ENCODE data around the gene TAOK3. TPM values are rescaled to one million over a fixed set of nuclear protein-coding genes. Genes with fewer than 3 reads are reported as not detected.

TAOK3 gene
- total and polyA plus RNA-seq, 2 of the 4 experiments (the other 2 are of a cell fraction) = 26.3 to 54.5 TPM

GRCh38 chr12:118299791-118300460 lies 72.8 kb downstream of the TAOK3 start:
- intact Hi-C loops (cut with micrococcal nuclease) = no loop called here
- no peak overlapping the region for H2BK120ac ChIP-seq (ENCODE audit: low read depth, low read length)
- H2AK5ac ChIP-seq (ENCODE audit: low read depth, low read length) = no peak overlapping the region
- H3K9me1 ChIP-seq (ENCODE audit: insufficient read depth, low read length) = no peaks in the 10 kb centered on the region
- no peak overlapping the region for H2BK20ac ChIP-seq (ENCODE audit: low read depth, low read length)
- peak overlapping the region in 1 of 2 experiments; percentile 8; a peak in 1 of 4 replicates for H4K8ac ChIP-seq (ENCODE audit: low read depth in 2 of 2, low read length in 2 of 2)
- no peak overlapping the region for H4K5ac ChIP-seq (ENCODE audit: low read depth, low read length)
- H3K79me1 ChIP-seq (ENCODE audit: low read depth in 1 of 2, low read length in 2 of 2) = peaks cover 14 to 38% of the 10 kb centered on the region in 2 experiments
- H3K4me2 ChIP-seq (ENCODE audit: low read depth, low read length) = no peak overlapping the region
- H4K91ac ChIP-seq (ENCODE audit: insufficient read depth, low read depth, low read length) = no peak overlapping the region
- H3K23ac ChIP-seq (ENCODE audit: low read depth, low read length) = peak overlapping the region; percentile 60; the same call in 1 of the 2 replicates
- no peak overlapping the region for H3K27ac ChIP-seq (ENCODE audit: insufficient read depth, low read length)
- ChIA-PET CTCF (interaction anchor here (0.6 to 1.3 kb wide), 2 partner anchors 37 to 58 kb away, joined by 3 read pairs; no protein-coding TSS in a partner anchor), POLR2A (ENCODE audit: unreplicated experiment) (no interaction called here)
- H4K20me1 ChIP-seq (ENCODE audit: insufficient read depth, low read length) = no peaks in the 10 kb centered on the region
- H3K14ac ChIP-seq (replicated peaks; ENCODE audit: low read depth, low read length) = 0 out of 2 replicates have a peak overlapping the region, but pooled peaks have one; percentile 50
- no peaks in the 10 kb centered on the region for H3K27me3 ChIP-seq (ENCODE audit: control insufficient read depth, insufficient read depth, low read length)
- H3K9me3 ChIP-seq (ENCODE audit: control insufficient read depth, insufficient read depth, low read length) = no peaks in the 10 kb centered on the region
- no peak overlapping the region for H2AFZ ChIP-seq (replicated peaks; ENCODE audit: low read length, poor library complexity)
- H3K4me3 ChIP-seq (ENCODE audit: insufficient read depth, low read depth, low read length) = no peak overlapping the region
- dilution Hi-C loops (cut with HindIII; ENCODE audit: low sequenced_read_pairs, unreplicated experiment) = no loop called here
- in situ Hi-C loops (cut with MboI; ENCODE audit: low sequenced_read_pairs) = no loop called here
- H3K36me3 ChIP-seq (ENCODE audit: control insufficient read depth, insufficient read depth, low read length) = no peaks in the 10 kb centered on the region
- no peak overlapping the region for H3K56ac ChIP-seq (ENCODE audit: extremely low read depth, insufficient read depth, low read length)
- no peak for TF ChIP-seq RCOR1 (IDR thresholded peaks at IDR 0.05; ENCODE audit: insufficient replicate concordance, low read length)
- no peak for TF ChIP-seq RFX5 (IDR thresholded peaks at IDR 0.05; ENCODE audit: low read depth, low read length)
- TF ChIP-seq MXI1 (IDR thresholded peaks at IDR 0.05; ENCODE audit: borderline replicate concordance, low read depth, low read length) = no peak
- no peak for TF ChIP-seq MAFK (IDR thresholded peaks at IDR 0.05; ENCODE audit: low read depth, low read length)
- no peak for TF ChIP-seq SMC3 (IDR thresholded peaks at IDR 0.05; ENCODE audit: low read depth, low read length)
- no peak for TF ChIP-seq POLR2A (IDR thresholded peaks at IDR 0.05; ENCODE audit: low read depth, low read length)
- no peak for TF ChIP-seq USF2 (IDR thresholded peaks at IDR 0.05; ENCODE audit: low read depth, low read length)
- no peak for TF ChIP-seq ELK1 (IDR thresholded peaks at IDR 0.05; ENCODE audit: borderline replicate concordance, low read depth, low read length)
- no peak for TF ChIP-seq CEBPB (IDR thresholded peaks at IDR 0.05; ENCODE audit: low read depth, low read length)
- no peak overlapping the region for H2AK9ac ChIP-seq (replicated peaks; ENCODE audit: low read depth, low read length, poor library complexity)
- H3K18ac ChIP-seq (ENCODE audit: low read depth, low read length) = no peak overlapping the region
- no peak overlapping the region for H3K9ac ChIP-seq (ENCODE audit: low read depth, low read length)
- peaks cover 2% of the 10 kb centered on the region for H3K4me1 ChIP-seq (ENCODE audit: control insufficient read depth, insufficient read depth, low read length)
- H2BK15ac ChIP-seq (ENCODE audit: low read depth, low read length) = no peak overlapping the region
- no peak overlapping the region for H2BK5ac ChIP-seq (ENCODE audit: low read depth, low read length, poor library complexity, severe bottlenecking)
- 78% methylated on average over 1 of the region's 5 CpGs; no CpG with 5 or more reads in 1 of the 2 experiments for WGBS, 2 experiments (ENCODE audit: extremely low coverage in 2 of 2, insufficient read length in 1 of 2)
- no peak overlapping the region for H3K4ac ChIP-seq (ENCODE audit: low read depth, low read length)
- BruUV-seq (replicated peaks) = no TSS peak
- DNase-seq (no peak), ATAC-seq (ENCODE audit: low read depth) (no peak)
